Upper lobe of right lung (tissue), 1 donor: ENCODE results near the gene POU2F3. TPM values are rescaled to one million over a fixed set of nuclear protein-coding genes. Genes with fewer than 3 reads are reported as not detected.

ENCODE experiments used
- ATAC-seq: fragments of 200-7000 bp; cut with Tn5 transposase; one replicate; pipeline ENCODE4 v1.9.1; 2020; ENCODE audit warnings: mild to moderate bottlenecking, moderate library complexity
- DNase-seq: peaks from one replicate; pipeline ENCODE4 v3.0.0-alpha.2; 2020
- H3K27ac ChIP-seq: fragments of 200-600 bp; one replicate; pipeline ENCODE4 v1.8.0; 2022
- H3K27me3 ChIP-seq: fragments of 200-600 bp; one replicate; pipeline ENCODE4 v1.8.0; 2022; ENCODE audit warnings: mild to moderate bottlenecking
- H3K36me3 ChIP-seq: fragments of 200-600 bp; one replicate; pipeline ENCODE4 v1.8.0; 2022
- H3K4me1 ChIP-seq: fragments of 200-600 bp; one replicate; pipeline ENCODE4 v1.8.0; 2022
- H3K4me3 ChIP-seq: fragments of 200-600 bp; one replicate; pipeline ENCODE4 v1.8.0; 2022; ENCODE audit warnings: mild to moderate bottlenecking
- H3K9me3 ChIP-seq: fragments of 200-600 bp; one replicate; pipeline ENCODE4 v1.8.0; 2022
- CTCF ChIP-seq: fragments of 200-600 bp; IDR thresholded peaks from one replicate; pipeline ENCODE4 v1.8.0; 2022; ENCODE audit warnings: antibody characterized with exemption
- intact Hi-C: fragments of 100-400 bp; cut with DNase I; formaldehyde crosslinking; loops from one replicate; pipeline ENCODE4 v1.11.0; 2022
- total RNA-seq: library from RNA; stranded (reverse); fragmentation: NEBNext Ultra II Directional; extraction: Animal tissue kit (Norgen Biotek cat#: 25700); gene quantifications from one replicate; pipeline ENCODE4 v1.2.1, GENCODE V29; 2021
- donor health status: DM: no; HTN: yes; CAD: no; lungs with severe emphysema.

Gene POU2F3
- total RNA-seq, 1 donor from 2014 or later: 3.0 TPM

GRCh38 chr11:120333801-120334200 is 93.9 kb downstream of the POU2F3 start:
- Histone ChIP-seq H3K9me3 (no peaks in the 10 kb centered on the region), H3K4me1 (peaks cover 12% of the 10 kb centered on the region), H3K27me3 (no peaks in the 10 kb centered on the region), H3K27ac (no peak overlapping the region), H3K36me3 (peaks cover 5% of the 10 kb centered on the region), H3K4me3 (no peak overlapping the region)
- ATAC-seq (no peak), DNase-seq (no peak)
- no peak for TF ChIP-seq CTCF
- intact Hi-C loops: no loop called here

- no peaks in the 10 kb centered on the region for H3K27me3 ChIP-seq
- no peak overlapping the region for H3K27ac ChIP-seq
- H3K9me3 ChIP-seq: no peaks in the 10 kb centered on the region
- intact Hi-C loops: no loop called here
- peaks cover 12% of the 10 kb centered on the region for H3K4me1 ChIP-seq
- no peak for DNase-seq
- no peak for ATAC-seq
- no peak for TF ChIP-seq CTCF
- H3K4me3 ChIP-seq: no peak overlapping the region
- peaks cover 5% of the 10 kb centered on the region for H3K36me3 ChIP-seq
Measured at GRCh38 chr11:120334332-120334731, 94.4 kb downstream of the POU2F3 start.

- ATAC-seq (peak; percentile 53), DNase-seq (no peak)
- peak; percentile 72 for TF ChIP-seq CTCF
- H3K4me1 ChIP-seq: peaks cover 12% of the 10 kb centered on the region
- peaks cover 5% of the 10 kb centered on the region for H3K36me3 ChIP-seq
- peak overlapping the region; percentile 90 for H3K27ac ChIP-seq
- peak overlapping the region; percentile 74 for H3K4me3 ChIP-seq
- no peaks in the 10 kb centered on the region for H3K9me3 ChIP-seq
- no peaks in the 10 kb centered on the region for H3K27me3 ChIP-seq
- intact Hi-C loops: no loop called here
Measured at GRCh38 chr11:120334894-120335462, 95.0 kb downstream of the POU2F3 start.

GRCh38 chr11:120335556-120335907 is 95.6 kb downstream of the POU2F3 start:
- intact Hi-C loops: no loop called here

GRCh38 chr11:120335908-120336640 is 96.1 kb downstream of the POU2F3 start, which contains the start of gene ARHGEF12:
ARHGEF12 (plus strand) TSS chr11:120336413; CDS start chr11:120337244, 831 bp downstream.
- ATAC-seq (peak; percentile 93), DNase-seq (peak; percentile 98)
- peaks cover 22% of the 10 kb centered on the region for H3K4me1 ChIP-seq
- no peaks in the 10 kb centered on the region for H3K9me3 ChIP-seq
- H3K4me3 ChIP-seq: peak within 1 kb of the TSS; percentile 74
- intact Hi-C loops: no loop called here
- H3K27ac ChIP-seq: peak within 1 kb of the TSS; percentile 94
- H3K27me3 ChIP-seq: no peaks in the 10 kb centered on the region
- no peaks in the 10 kb centered on the region for H3K36me3 ChIP-seq
- TF ChIP-seq CTCF: peak; percentile 27

More at GRCh38 chr11:120335556-120335907, 95.6 kb downstream of the POU2F3 start:
- H3K4me1 ChIP-seq: peaks cover 17% of the 10 kb centered on the region
- H3K9me3 ChIP-seq: no peaks in the 10 kb centered on the region
- no peaks in the 10 kb centered on the region for H3K27me3 ChIP-seq
- no peaks in the 10 kb centered on the region for H3K36me3 ChIP-seq
- ATAC-seq (peak; percentile 5), DNase-seq (no peak)
- H3K27ac ChIP-seq: peak overlapping the region; percentile 90
- H3K4me3 ChIP-seq: peak overlapping the region; percentile 74
- TF ChIP-seq CTCF: no peak
